SW480 (cell line): ENCODE measurements around the gene SLC25A25.
"Not testable (repeated sequence)": the region's sequence is repeated elsewhere in the genome, so short reads cannot be mapped to it uniquely, and the experiment has no call there.

Experiments
- DNase-seq: peaks from one replicate; pipeline ENCODE4 v3.0.0-alpha.2; 2016; ENCODE audit warnings: low spot score

Gene SLC25A25

DNA sequence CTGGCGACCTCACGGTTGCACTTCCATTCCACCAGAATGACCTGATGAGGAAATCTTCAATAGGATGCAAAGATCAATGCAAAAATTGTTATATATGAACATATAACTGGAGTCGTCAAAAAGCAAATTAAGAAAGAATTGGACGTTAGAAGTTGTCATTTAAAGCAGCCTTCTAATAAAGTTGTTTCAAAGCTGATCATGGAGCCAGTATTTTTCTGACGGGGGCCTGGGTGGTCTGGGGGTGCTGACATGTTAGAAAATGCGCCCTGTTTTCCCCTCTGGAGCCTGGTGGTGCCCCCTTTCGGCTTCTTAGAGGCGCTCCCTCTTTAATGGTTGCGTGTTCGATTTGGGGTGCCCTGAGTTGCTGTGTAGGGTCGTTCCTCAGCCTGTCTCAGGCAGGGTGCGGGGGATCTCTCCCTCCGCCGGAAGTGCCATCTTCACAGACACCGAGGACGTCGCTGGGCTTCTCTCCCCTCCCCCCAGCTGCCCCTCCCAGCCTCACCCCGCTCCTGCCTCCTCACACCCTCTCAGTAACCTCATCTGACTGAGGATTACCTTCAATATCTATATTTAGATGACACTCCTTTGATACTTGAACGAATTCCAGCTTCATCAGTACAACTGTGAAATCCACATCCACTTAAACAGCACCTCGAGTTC lies 41.1 kb downstream of the SLC25A25 start:
- DNase-seq, result no peak

GRCh38 chr9:128111726-128112125 lies 43.7 kb downstream of the SLC25A25 start:
- DNase-seq, result not testable (repeated sequence)

DNA sequence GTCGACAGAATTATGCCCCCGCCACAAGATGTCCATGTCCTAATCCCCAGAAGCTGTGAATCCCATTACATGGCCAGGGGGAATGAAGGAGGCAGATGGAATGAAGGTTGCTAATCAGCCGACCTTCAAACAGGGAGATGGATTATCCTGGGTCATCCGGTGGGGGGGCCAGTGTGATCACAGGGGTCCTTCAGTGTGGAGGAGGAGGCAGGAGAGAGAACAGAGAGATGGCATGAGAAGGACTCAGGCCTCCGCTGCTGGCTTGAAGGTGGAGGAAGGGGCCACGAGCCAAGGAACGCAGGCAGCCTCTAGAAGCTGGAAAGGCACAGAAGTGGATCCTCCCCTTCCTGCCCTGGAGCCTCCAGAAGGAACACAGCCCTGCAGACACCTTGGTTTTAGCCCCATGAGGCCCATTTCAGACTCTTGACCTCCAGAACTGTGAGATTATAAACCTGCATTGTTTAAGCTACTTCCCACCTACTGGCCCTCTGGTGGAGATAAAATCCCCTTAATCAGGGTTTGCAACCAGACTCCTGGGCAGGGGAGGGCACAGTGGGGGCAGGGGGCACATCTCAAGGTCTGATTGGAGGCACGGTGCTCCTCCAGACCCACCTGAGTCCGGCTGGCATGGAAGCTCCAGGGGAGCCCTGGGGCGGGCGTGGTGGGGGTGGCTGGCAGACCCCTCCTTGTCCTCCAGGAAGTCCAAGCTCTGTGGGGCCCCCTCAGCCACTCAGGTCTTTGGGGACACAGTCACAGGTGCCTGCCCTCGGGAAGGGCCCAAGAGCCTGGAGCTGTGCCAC lies 45.7 kb downstream of the SLC25A25 start:
- no peak for DNase-seq

DNA sequence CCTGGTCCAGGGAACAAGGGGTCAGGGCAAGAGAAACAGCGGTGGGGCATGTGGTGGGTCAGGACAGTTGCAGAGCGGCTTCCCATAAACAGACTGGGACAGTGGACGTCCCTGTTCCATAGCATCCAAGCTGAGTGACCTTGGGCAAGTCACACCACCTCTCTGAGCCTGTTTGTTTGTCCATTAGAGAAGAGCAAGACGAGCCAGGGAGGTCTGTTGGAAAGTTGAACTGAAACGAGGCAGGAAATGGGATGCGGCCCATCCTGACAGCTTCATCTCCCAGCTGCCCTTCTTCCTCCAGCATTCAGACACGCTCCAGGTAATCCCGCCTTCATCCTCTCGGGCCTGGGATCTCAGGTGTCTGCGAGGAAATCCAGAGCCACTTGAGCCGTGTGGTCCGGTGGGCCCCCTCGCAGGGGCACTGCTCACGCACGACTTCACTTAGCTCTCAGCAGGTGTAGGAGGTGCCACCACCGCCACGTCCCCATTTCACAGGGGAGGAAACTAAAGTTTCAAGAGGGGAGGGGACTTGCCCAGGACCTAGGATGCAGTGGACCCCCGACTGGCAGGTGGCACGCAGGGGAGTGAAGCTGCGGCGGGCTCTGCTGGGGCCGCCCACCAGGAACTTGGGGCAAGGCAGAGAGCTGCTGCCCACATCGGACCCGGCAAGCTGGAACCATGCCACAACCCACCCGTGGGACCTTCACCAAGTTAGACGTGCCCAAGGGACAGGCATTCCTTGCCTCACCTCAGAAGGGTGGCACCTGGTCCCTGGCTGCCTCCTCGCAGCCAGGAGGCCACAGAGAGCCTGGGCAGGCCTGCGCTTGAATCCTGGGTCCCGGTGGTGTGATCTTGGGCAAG lies 46.5 kb downstream of the SLC25A25 start:
- DNase-seq, result no peak

- peak; percentile 84 for DNase-seq
Measured at GRCh38 chr9:128115187-128116103, 47.4 kb downstream of the SLC25A25 start.

DNA sequence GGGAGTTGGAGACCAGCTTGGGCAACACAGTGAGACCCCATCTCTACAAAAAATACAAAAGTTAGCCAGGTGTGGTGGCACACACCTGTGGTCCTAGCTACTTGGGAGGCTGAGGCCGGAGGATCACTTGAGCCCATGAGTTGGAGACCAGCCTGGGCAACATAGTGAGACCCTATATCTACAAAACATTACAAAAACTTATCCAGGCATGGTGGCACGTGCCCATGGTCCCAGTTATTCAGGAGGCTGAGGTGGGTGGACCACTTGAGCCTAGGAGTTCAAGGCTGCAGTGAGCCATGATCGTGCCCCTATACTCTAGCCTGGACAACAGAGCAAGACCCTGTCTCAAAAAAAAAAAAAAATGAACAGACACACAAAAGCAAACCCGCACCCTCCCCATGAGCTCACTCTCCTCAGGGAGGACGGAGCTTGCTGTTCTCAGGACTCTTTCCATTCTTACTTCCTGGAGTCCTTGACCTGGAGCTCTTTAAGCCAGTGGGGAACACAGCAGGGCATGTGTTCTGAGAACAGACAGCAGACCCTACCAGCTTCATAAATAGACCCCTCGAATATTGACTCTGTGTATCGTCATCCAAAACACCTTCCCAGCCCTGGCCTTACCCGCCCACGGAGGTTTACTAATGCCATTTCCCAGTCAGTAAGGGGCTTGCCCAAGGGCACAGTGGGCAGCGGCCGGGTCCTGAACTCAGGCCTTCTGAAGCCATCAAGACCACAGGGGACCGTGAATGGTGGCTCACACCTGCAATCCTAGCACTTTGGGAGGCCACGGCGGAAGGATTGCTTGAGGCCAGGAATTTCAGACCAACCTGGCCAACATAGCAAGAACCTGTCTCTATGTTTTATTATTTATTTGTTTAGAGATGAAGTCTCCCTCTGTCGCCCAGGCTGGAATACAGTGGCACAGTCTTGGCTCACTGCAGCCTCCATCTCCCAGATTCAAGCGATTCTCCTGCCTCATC lies 48.4 kb downstream of the SLC25A25 start:
- DNase-seq, result no peak

GRCh38 chr9:128117613-128118471 lies 49.8 kb downstream of the SLC25A25 start:
- peak; percentile 75 for DNase-seq

DNA sequence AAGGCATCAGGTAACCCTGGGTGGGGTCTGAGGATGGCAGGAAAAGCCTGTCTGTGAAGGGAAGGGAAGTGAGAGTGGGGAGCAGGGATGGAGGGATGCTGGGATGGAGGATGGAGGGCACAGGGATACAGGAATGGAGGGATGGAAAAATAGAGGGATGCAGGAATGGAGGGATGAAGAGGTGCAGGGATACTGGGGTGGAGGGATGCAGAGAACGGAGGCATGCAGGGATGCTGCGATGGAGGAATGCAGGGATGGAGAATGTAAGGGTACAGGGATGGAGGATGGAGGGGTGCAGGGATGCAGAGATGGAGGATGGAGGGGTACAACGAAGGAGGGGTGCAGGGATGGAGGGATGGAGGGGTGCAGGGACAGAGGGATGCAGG lies 50.4 kb downstream of the SLC25A25 start:
- DNase-seq, result no peak

DNA sequence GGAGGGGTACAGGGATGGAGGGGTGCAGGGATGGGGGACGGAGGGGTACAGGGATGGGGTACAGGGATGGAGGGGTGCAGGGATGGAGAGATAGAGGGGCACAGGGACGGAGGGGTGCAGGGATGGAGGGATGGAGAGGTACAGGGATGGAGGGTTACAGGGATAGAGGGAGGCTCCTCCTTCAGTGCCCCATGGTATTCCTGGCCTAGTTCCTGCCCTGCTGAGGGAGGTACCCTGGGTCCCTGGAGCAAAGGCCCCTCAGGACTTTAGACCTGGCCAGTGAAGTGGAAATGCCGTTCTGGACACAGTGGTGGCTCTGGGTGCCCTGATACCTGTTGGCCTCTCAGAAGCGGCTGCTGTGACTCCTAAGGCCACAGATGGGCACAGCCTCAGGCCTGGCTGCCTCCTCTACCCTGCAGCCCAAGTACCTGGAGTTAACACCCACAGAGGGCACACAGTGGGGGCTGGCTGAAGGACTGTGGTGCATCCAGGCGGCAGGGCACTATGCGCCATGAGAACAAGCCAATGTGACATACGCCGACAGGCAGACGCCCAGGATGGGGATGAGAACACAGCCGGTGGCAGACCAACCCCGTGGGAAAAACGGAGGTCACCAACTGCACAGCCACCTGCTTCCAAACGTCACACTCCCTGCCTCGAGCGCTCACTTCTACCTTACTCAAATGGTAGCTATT lies 51.1 kb downstream of the SLC25A25 start:
- DNase-seq, result no peak

DNA sequence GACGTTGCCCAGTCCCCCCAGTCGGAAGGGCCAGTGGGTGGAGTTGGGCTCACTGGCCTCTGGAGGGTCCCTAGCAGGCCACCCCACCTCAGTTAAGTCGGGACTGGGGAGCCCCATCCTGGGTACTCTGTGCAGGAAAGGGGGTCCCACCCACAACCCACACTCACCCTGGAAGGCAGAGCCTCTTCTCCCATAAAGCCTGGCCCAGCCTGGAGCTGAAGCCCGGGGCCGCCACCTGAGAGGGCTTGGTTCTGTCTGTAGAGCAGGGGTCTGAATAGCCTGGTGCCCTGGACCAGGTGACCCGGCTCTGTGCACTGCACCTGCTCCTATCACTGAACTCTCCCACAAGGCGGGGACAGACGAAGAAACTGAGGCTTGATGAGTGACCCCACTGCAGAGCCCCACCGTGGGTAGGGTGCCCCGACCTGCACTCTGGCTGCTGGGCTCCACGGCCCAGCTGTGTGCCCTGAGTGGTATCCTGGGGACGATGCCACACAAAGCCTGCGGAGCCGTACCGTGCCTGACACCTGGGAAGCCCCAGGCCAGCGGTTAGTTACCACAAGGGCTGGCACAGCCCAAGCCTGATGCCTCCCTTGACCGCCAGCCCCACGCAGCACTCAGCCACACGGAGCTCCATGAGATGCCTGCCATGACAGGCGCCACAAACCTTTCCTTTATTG lies 52.2 kb downstream of the SLC25A25 start:
- DNase-seq, result no peak

DNA sequence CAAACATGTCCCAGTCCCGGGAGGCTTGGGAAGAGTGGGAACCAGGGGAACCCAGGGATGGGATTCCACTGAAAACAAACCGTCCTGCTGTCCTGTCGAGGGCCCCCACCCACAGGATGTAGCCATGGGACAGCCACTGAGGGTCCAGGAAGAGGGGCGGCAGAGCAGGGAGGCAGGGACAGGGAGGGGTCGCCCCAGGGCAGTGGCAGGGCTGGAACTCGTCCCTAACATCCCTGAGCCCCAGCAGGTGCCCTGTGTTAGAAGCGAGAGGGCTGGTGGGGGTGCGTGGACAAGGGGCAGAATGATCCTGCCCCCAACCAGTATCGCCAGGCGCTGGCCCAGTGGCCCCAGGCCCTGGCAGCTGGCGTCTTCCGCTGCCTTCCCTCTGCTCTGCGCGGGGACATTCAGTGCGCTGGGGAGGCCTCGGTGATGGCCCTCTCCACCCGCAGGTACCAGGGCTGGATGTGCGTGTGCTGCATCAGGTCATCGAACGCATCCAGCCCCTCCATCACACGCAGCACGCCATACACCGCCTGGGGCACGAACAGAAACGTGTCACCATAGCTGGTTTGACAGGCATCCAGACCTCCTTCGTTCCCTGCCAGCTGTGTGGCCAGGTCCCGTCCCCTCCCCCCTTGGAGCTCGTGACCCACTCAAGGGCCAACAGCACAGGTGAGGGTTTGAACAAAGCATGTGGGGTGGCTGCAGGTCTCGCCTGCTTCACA lies 52.9 kb downstream of the SLC25A25 start:
- DNase-seq, result no peak

- no peak for DNase-seq
Measured at GRCh38 chr9:128121466-128121810, 53.4 kb downstream of the SLC25A25 start.

DNA sequence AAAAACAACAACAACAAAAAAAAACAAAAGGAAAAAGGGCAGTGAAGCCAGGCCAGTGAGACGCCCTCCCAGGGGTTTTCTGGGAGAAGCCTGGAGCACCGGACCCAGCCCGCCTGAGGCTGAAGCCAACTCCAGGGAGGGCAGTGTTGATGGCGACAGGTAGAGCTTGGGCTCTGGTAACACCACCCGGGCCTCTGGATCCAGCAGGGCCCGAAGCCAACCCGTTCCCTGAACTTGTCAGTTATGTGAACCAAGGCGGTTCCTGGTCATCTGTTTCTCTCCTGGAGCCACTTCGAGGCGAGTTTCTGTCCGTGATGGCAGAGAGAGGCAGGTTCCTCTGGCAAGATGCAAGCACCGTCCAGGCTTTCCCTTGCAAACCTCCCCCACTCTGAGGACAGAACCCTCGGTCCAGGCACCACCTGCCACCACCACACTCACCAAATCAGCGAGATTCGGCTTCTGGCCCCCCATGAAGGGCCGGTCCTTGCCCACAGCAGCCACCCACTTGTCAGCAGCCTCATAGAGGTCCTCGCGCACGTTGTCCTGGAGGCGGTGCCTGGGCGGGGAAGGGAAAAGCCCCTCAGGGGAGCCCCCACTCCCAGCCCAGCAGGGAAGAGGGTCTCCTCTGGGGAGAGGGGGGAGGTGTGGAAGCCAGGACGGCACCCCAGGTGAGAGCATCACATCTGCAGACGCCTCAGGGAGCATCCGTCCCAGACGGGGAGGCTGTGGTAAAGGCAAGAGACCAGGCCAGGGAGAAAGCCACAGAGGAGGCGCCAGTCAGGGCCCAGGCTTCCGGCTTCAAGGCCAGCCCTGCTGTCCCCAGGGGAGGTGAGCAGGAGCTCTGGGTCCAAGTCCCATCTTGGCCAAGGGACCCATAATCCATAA lies 54.1 kb downstream of the SLC25A25 start:
- no peak for DNase-seq

DNA sequence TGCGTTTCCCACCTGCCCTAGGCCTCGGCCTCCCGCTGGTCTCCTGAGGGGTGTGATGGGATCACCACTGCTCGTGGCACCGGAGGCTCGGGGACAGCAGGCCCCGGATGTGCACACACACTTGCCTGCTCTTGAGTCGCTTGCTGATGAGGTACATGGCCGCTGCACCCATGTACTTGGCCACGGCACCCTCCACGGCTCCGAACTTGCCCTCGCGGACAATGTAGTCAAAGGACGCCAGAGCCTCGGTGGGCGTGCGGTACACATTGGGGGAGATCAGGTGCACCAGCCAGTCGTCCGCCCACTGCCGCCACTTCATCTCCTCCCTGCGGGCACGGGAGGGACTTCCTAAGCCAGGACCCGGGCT lies 54.8 kb downstream of the SLC25A25 start:
- DNase-seq, result no peak

GRCh38 chr9:128123451-128124080 lies 55.5 kb downstream of the SLC25A25 start:
- no peak for DNase-seq

GRCh38 chr9:128124451-128124850 lies 56.4 kb downstream of the SLC25A25 start:
- DNase-seq, result no peak
